Uterus (tissue), 4 donors: ENCODE measurements around the gene GATAD1. TPM values are rescaled to one million over a fixed set of nuclear protein-coding genes. Genes with fewer than 3 reads are reported as not detected.

ENCODE experiments used
- DNase-seq, 2 donors: peaks; one replicate each; pipeline ENCODE4 v3.0.0-alpha.2; 2019 to 2020
- H3K27ac ChIP-seq, 2 donors: fragments of 200-600 bp; sonication (generic); 1 replicate in 1 of 2; 2 replicates in 1 of 2; pipeline ENCODE4 v1.5.1; 2016 to 2018
- H3K27me3 ChIP-seq, 2 donors: fragments of 200-600 bp; sonication (generic); one replicate each; pipeline ENCODE4 v1.5.1; 2018 to 2019; ENCODE audit warnings: control low read depth in 1 of 2
- H3K36me3 ChIP-seq, 2 donors: fragments of 200-600 bp; sonication (generic); one replicate each; pipeline ENCODE4 v1.5.1; 2019; ENCODE audit warnings: control low read depth in 1 of 2
- H3K4me1 ChIP-seq, 2 donors: fragments of 200-600 bp; sonication (generic); one replicate each; pipeline ENCODE4 v1.5.1; 2018 to 2019; ENCODE audit warnings: control low read depth in 1 of 2
- H3K4me3 ChIP-seq, 2 donors: fragments of 200-600 bp; sonication (generic); 1 replicate in 1 of 2; 2 replicates in 1 of 2; pipeline ENCODE4 v1.5.1; 2018 to 2019; ENCODE audit warnings: mild to moderate bottlenecking in 1 of 2
- H3K9me3 ChIP-seq, 2 donors: fragments of 200-600 bp; sonication (generic); one replicate each; pipeline ENCODE4 v1.5.1; 2019; ENCODE audit warnings: control low read depth in 1 of 2
- CTCF ChIP-seq, 4 experiments: fragments of 200-600 bp in 2 of 4; fragments of 450-650 bp in 2 of 4; sonication (generic) in 2 of 4; IDR thresholded peaks; one replicate each; pipeline ENCODE4 v1.5.1; 2016 to 2019; ENCODE audit warnings: antibody characterized with exemption in 4 of 4, mild to moderate bottlenecking in 2 of 4, moderate library complexity in 1 of 4
- POLR2A ChIP-seq, 2 donors: fragments of 450-650 bp; IDR thresholded peaks; one replicate each; pipeline ENCODE4 v1.6.1; 2016; ENCODE audit warnings: antibody characterized with exemption in 2 of 2, mild to moderate bottlenecking in 1 of 2, moderate library complexity in 1 of 2
- intact Hi-C: fragments of 100-400 bp; cut with DNase I; formaldehyde crosslinking; loops from one replicate; pipeline ENCODE4 v1.15.1; 2023; ENCODE audit warnings: low total_unique reads
- total RNA-seq, 4 donors: library from RNA; depleted of rRNA in 3 of 4; stranded (reverse); fragments of >200 nt in 3 of 4; gene quantifications; one replicate each; pipeline versions ENCODE4 v1.1.0 to v1.2.4, GENCODE V29; 2014 to 2023
- donor health status: DM: yes; HTN: yes; CAD: no.

Gene GATAD1
- 10 to 100 TPM; 41.2 to 62.2 (median 54.9) TPM for total RNA-seq

GRCh38 chr7:92447345-92448204, at the start of gene GATAD1:
Gene GATAD1, plus strand, starts transcription at chr7:92447482. Its CDS starts 248 bp downstream, at chr7:92447730.
- Histone ChIP-seq H3K9me3 (no peaks in the 10 kb centered on the region), H3K4me3 (peak within 1 kb of the TSS; percentile 77 to 95), H3K27ac (peak within 1 kb of the TSS; percentile 89 to 93), H3K36me3 (no peaks in the 10 kb centered on the region), H3K27me3 (no peaks in the 10 kb centered on the region), H3K4me1 (no peaks in the 10 kb centered on the region)
- TF ChIP-seq CTCF (IDR thresholded peaks at IDR 0.05) (peak; percentile 89 to 95 (median 93)), POLR2A (IDR thresholded peaks at IDR 0.05) (peak; percentile 47 to 79)
- peak; percentile 90 to 92 for DNase-seq
- intact Hi-C loops: no loop called here

- Histone ChIP-seq H3K27me3 (no peaks in the 10 kb centered on the region), H3K4me3 (no peak overlapping the region), H3K27ac (no peak overlapping the region), H3K36me3 (peaks cover 0 to 2% of the 10 kb centered on the region in 2 donors), H3K9me3 (no peaks in the 10 kb centered on the region), H3K4me1 (no peaks in the 10 kb centered on the region)
- DNase-seq: no peak
- no peak for TF ChIP-seq POLR2A (IDR thresholded peaks at IDR 0.05)
- TF ChIP-seq CTCF (IDR thresholded peaks at IDR 0.05): no peak
- intact Hi-C loops: no loop called here
These were observed 49.7 kb upstream of the GATAD1 start for GRCh38 chr7:92397542-92397941.

GRCh38 chr7:92400013-92400412, 47.3 kb upstream of the GATAD1 start:
- H3K36me3 ChIP-seq: peaks cover 0 to 2% of the 10 kb centered on the region in 2 donors
- DNase-seq: no peak
- TF ChIP-seq CTCF (IDR thresholded peaks at IDR 0.05) (no peak), POLR2A (IDR thresholded peaks at IDR 0.05) (no peak)
- no peaks in the 10 kb centered on the region for H3K9me3 ChIP-seq
- H3K4me3 ChIP-seq: no peak overlapping the region
- H3K27ac ChIP-seq: no peak overlapping the region
- no peaks in the 10 kb centered on the region for H3K27me3 ChIP-seq
- intact Hi-C loops: no loop called here
- no peaks in the 10 kb centered on the region for H3K4me1 ChIP-seq

GRCh38 chr7:92402920-92403759, 44.1 kb upstream of the GATAD1 start:
- Histone ChIP-seq H3K4me3 (no peak overlapping the region), H3K9me3 (no peaks in the 10 kb centered on the region), H3K27me3 (no peaks in the 10 kb centered on the region), H3K4me1 (no peaks in the 10 kb centered on the region), H3K36me3 (peaks cover 0 to 2% of the 10 kb centered on the region in 2 donors), H3K27ac (no peak overlapping the region)
- intact Hi-C loops: no loop called here
- TF ChIP-seq CTCF (IDR thresholded peaks at IDR 0.05): no peak
- no peak for TF ChIP-seq POLR2A (IDR thresholded peaks at IDR 0.05)
- no peak for DNase-seq

- no peak for TF ChIP-seq CTCF (IDR thresholded peaks at IDR 0.05)
- no peak for TF ChIP-seq POLR2A (IDR thresholded peaks at IDR 0.05)
- intact Hi-C loops: no loop called here
- H3K36me3 ChIP-seq: peaks cover 0 to 2% of the 10 kb centered on the region in 2 donors
These were observed 43.6 kb upstream of the GATAD1 start for GRCh38 chr7:92403760-92404074.

More at GRCh38 chr7:92403760-92404074, 43.6 kb upstream of the GATAD1 start:
- no peaks in the 10 kb centered on the region for H3K4me1 ChIP-seq
- H3K27me3 ChIP-seq: no peaks in the 10 kb centered on the region
- no peak overlapping the region for H3K4me3 ChIP-seq
- no peak overlapping the region for H3K27ac ChIP-seq
- H3K9me3 ChIP-seq: no peaks in the 10 kb centered on the region
- no peak for DNase-seq
